ENCODE results near the gene ATOX1. TPM values are rescaled to one million over a fixed set of nuclear protein-coding genes. Genes with fewer than 3 reads are reported as not detected.

ATOX1 gene
- total RNA-seq (2021; fragmentation: NEBNext Ultra II Directional; extraction: Animal tissue kit (Norgen Biotek cat#: 25700)) (77.9 and 79.9 TPM in 2 replicates), polyA plus RNA-seq (2011; rRNA removed) (232 and 249 TPM in 2 replicates), polyA minus RNA-seq (2011; rRNA and poly(A)+ RNA removed) (68.1 and 82.4 TPM in 2 replicates)
- polyA plus RNA-seq (2011; cell fraction: cytosol; rRNA removed) = 197 TPM
- polyA plus RNA-seq (2011; cell fraction: nucleus; rRNA removed) = 95.2 TPM
- polyA plus RNA-seq (2012, experiment 1 of 2) = 110 to 175 TPM (median 169 TPM) in 4 replicates
- polyA plus RNA-seq (2012, experiment 2 of 2) = 332 TPM
- 137 TPM for polyA plus RNA-seq (2013, experiment 1 of 2)
- polyA plus RNA-seq (2013, experiment 2 of 2) = 153 TPM
- 33.2 TPM for polyA minus RNA-seq (2011; cell fraction: cytosol; rRNA and poly(A)+ RNA removed)
- polyA minus RNA-seq (2011; cell fraction: nucleus; rRNA and poly(A)+ RNA removed) = 40.2 TPM
- long read RNA-seq, experiment 1, transcript ATOX1-201 (4 exons, 488 nt) = major isoform, 58 of 79 reads
- long read RNA-seq, experiment 1, transcript ATOX1-205 (3 exons, 724 nt) = minor isoform, 11 of 79 reads
- long read RNA-seq, experiment 1, partial matches to known transcripts = 0 of 79 reads
- long read RNA-seq, experiment 1, other reads (novel, unspliced or antisense) = 8 of 79 reads
- long read RNA-seq, experiment 2, partial matches to known transcripts = 0 of 4 reads
- long read RNA-seq, experiment 2, other reads (novel, unspliced or antisense) = 4 of 4 reads

GRCh38 chr5:151758430-151759241 is at the start of gene ATOX1:
Gene ATOX1, minus strand, starts transcription at chr5:151758631. Its CDS starts 80 bp downstream, at chr5:151758551.
- Histone ChIP-seq H3K27ac (ENCODE audit: low read depth, low read length) (peak within 1 kb of the TSS; percentile 28; the same call in 1 of the 2 replicates), H3K23ac (ENCODE audit: insufficient read length) (no peak within 1 kb of the TSS), H3K4me1 (replicated peaks in 1 of 4; ENCODE audit: control insufficient read depth in 3 of 4, insufficient read depth in 4 of 4, low read length in 3 of 4) (peaks cover 5 to 14% (median 7%) of the 10 kb centered on the region in 4 experiments), H4K8ac (ENCODE audit: extremely low read depth, insufficient read depth, low read length) (no peak within 1 kb of the TSS), H2BK20ac (ENCODE audit: low read length) (no peak within 1 kb of the TSS), H3K23me2 (ENCODE audit: low read depth, low read length) (peaks cover 6% of the 10 kb centered on the region), H3K18ac (ENCODE audit: extremely low read depth, low read length) (peak within 1 kb of the TSS; percentile 99), H3K36me3 (ENCODE audit: control insufficient read depth in 2 of 4, insufficient read depth in 4 of 4, low read length in 3 of 4) (0 out of 8 replicates have a peak, but pooled peaks cover 0 to 2% (median 0%) of the 10 kb centered on the region in 4 experiments), H2BK15ac (ENCODE audit: low read length) (peak within 1 kb of the TSS; percentile 95; the same call in 1 of the 2 replicates), H4K91ac (replicated peaks; ENCODE audit: insufficient read length, low read length) (no peak within 1 kb of the TSS), H2AFZ (ENCODE audit: low read length) (peak within 1 kb of the TSS; percentile 89), H3K27me3 (replicated peaks in 1 of 4; ENCODE audit: control insufficient read depth in 3 of 4, extremely low read depth in 1 of 4, insufficient read depth in 3 of 4, low read length in 3 of 4) (no peaks in the 10 kb centered on the region), H2BK12ac (ENCODE audit: low read depth, low read length) (peak within 1 kb of the TSS; percentile 94), H4K20me1 (replicated peaks in 1 of 2; ENCODE audit: control insufficient read depth in 1 of 2, insufficient read depth in 2 of 2, low read length in 2 of 2) (no peaks in the 10 kb centered on the region), H2BK120ac (replicated peaks; ENCODE audit: low read depth, low read length) (no peak within 1 kb of the TSS), H2AK5ac (ENCODE audit: low read depth, low read length) (no peak within 1 kb of the TSS), H3K9ac (replicated peaks in 1 of 4; ENCODE audit: extremely low read depth in 1 of 4, low read depth in 3 of 4, low read length in 3 of 4) (peak within 1 kb of the TSS; percentile 66 to 83 (median 74)), H3K9me3 (ENCODE audit: insufficient read depth in 2 of 2, low read depth in 1 of 2, low read length in 1 of 2) (no peaks in the 10 kb centered on the region), H4K5ac (ENCODE audit: insufficient read length, low read depth, low read length) (no peak within 1 kb of the TSS), H3K79me2 (ENCODE audit: control insufficient read depth in 1 of 2, insufficient read depth in 2 of 2, low read length in 2 of 2) (no peaks in the 10 kb centered on the region), H3K56ac (replicated peaks; ENCODE audit: insufficient read length, low read depth, low read length) (no peak within 1 kb of the TSS), H3K4me3 (ENCODE audit: extremely low read depth in 1 of 4, insufficient read depth in 2 of 4, low read depth in 3 of 4, low read length in 4 of 4) (peak within 1 kb of the TSS; percentile 61 to 90 (median 72)), H3K79me1 (ENCODE audit: low read depth, low read length) (no peaks in the 10 kb centered on the region), H3K4me2 (ENCODE audit: insufficient read depth in 1 of 2, low read depth in 2 of 2, low read length in 2 of 2) (peak within 1 kb of the TSS; percentile 85 to 86), H3K14ac (ENCODE audit: insufficient read length) (no peak within 1 kb of the TSS), H3K4ac (replicated peaks; ENCODE audit: insufficient read length, low read depth, low read length) (no peak within 1 kb of the TSS), H2BK5ac (ENCODE audit: low read depth, low read length) (peak within 1 kb of the TSS; percentile 81; the same call in 1 of the 2 replicates)
- POLR2A ChIA-PET (ENCODE audit: partially characterized antibody) = interaction anchor here (0.9 to 19.5 kb wide), 8 partner anchors 8 to 222 kb away, joined by 3 to 182 read pairs (median 4); partner anchors contain the start of gene G3BP1
- DNase-seq (ENCODE audit: low read depth in 1 of 2, low spot score in 2 of 2) (peak in 1 of 2 experiments; percentile 94), FAIRE-seq (no peak)
- CTCF ChIA-PET (ENCODE audit: partially characterized antibody) = interaction anchor here (0.8 to 38.0 kb wide), 4 partner anchors 10 to 95 kb away, joined by 3 to 991 read pairs (median 20); partner anchors contain the start of gene SPARC
- 4% methylated on average over 53 of the region's 61 CpGs; no CpG with 5 or more reads in 1 of the 2 experiments for WGBS, 2 experiments (ENCODE audit: extremely low coverage in 1 of 2, insufficient coverage in 1 of 2, insufficient read length in 1 of 2, insufficient replicate concordance in 2 of 2, low coverage in 1 of 2, low lambda C conversion rate in 2 of 2, missing lambda C conversion rate in 1 of 2)
- TF ChIP-seq PHF8 (conservative IDR thresholded peaks at IDR 0.05; ENCODE audit: low read depth, low read length) (peak; percentile 76), SIX5 (IDR thresholded peaks at IDR 0.05; ENCODE audit: low read depth, low read length) (no peak), SUZ12 (IDR thresholded peaks at IDR 0.05; ENCODE audit: low read length) (no peak), SIN3A (conservative IDR thresholded peaks at IDR 0.05 in 1 of 2, IDR thresholded peaks at IDR 0.05 in 1 of 2; ENCODE audit: low read depth in 1 of 2, low read length in 2 of 2) (0 out of 4 replicates have a peak, but pooled peaks of 1 of the 2 experiments have one; percentile 24), CREB1 (IDR thresholded peaks at IDR 0.05) (0 out of 2 replicates have a peak, but pooled peaks have one; percentile 47), NRF1 (IDR thresholded peaks at IDR 0.05; ENCODE audit: low read depth, low read length) (no peak), POU5F1 (IDR thresholded peaks at IDR 0.05; ENCODE audit: low read depth, low read length) (no peak), MAFK (IDR thresholded peaks at IDR 0.05; ENCODE audit: low read depth, low read length) (no peak)

Measured in H1 (cell line).